GM18519 (cell line): ENCODE data around the gene STARD10.
"Not testable (repeated sequence)": the region's sequence is repeated elsewhere in the genome, so short reads cannot be mapped to it uniquely, and the experiment has no call there.

Source experiments
- ATAC-seq: cut with Tn5 transposase; IDR thresholded peaks from one replicate; pipeline ENCODE4 v1.9.1; 2021; ENCODE audit warnings: mild to moderate bottlenecking, moderate library complexity; ENCODE audit not compliant: unreplicated experiment, low FRiP score

STARD10 gene

DNA sequence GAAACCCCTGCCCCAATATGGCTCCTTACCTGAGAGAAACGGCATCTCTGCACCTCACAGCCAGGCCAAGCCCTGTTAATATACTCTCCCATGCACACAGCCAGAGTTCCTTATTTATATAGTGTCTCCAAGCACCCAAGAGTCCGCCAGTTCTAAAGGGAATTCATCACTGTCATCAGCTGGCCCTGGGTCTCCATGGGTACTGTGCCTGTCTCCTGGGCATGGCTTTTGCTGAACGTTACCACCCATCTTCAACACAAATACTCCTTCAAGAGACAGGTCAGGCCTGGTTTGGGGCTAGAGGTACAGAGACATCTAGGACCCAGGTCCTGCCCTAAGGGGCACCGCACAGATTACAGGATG, 18.7 kb upstream of the STARD10 start:
- no peak for ATAC-seq

DNA sequence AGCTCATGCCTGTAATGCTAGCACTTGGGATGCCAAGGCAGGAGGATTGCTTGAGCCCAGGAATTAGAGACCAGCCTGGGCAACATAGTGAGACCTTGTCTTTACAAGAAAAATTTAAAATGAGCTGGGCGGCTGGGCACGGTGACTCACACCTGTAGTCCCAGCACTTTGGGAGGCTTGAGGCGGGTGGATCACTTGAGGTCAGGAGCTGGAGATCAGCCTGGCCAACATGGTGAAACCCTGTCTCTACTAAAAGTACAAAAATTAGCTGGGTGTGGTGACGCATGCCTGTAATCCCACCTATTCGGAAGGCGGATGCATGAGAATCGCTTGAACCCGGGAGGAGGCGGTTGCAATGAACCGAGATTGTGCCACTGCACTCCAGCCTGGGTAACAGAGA, 17.8 kb upstream of the STARD10 start:
- not testable (repeated sequence) for ATAC-seq

DNA sequence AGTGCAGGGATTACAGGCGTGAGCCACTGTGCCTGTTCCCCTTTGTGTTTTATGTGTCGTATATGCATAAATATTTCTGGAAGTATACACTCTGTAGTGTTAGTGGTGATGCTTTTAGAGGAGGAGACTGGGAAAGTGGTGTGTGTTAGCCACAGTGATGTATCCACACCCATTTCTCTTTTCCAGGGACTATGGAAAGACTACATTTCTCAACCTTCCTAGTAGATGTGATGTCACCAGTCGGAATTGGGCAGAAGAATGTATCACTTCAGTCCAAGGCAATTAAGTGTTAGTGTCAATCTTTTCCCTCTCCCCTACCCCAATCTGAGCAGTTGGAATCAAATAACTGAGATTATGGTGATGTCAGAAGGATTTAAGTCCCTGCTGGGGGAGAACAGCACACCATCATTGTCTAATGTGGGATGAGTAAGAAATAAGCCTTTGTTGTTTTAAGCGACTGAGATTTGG, 14.5 kb upstream of the STARD10 start:
- no peak for ATAC-seq

DNA sequence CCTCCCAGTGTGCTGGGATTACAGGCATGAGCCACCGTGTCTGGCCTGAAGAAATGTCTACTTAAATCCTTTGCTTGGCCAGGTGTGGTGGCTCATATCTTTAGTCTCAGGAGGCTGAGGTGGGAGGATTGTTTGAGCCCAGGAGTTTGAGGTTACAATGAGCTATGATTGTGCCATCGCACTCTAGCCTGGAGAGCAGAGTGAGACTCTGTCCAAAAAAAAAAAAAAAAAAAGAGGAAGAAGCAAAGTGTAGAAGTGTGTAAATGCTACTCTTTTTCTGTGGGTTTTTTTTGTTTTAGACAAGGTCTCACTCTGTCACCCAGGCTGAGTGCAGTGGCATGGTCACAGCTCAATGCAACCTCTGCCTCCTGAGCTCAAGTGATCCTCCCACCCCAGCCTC, 13.9 kb upstream of the STARD10 start:
- ATAC-seq: no peak

DNA sequence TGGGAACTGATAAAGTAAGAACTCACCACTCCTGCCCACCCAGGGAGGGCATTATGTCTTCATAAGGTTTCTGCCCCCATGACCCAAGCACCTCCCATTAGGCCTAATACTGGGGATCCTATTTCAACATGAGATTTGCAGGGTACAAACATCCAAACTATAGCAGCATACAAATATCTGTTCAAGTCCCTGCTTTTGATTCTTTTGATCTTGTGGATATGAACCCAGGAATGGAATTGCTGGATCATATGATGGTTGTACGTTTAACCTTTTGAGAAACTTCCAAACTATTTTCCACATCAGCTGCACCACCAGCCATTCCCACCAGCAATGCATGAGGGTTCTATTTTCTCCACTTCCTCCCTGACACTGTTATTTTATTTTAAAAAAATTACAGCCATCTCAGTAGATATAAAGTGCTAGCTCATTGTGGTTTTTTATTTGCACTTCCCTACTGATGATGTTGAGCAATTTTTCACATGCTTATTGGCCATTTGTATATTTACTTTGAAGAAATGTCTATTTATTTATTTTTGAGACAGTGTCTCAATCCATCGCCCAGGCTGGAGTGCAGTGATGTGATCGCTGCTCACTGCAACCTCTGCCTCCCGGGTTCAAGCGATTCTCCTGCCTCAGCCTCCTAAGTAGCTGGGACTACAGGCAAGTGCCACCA, 13.3 kb upstream of the STARD10 start:
- no peak for ATAC-seq

DNA sequence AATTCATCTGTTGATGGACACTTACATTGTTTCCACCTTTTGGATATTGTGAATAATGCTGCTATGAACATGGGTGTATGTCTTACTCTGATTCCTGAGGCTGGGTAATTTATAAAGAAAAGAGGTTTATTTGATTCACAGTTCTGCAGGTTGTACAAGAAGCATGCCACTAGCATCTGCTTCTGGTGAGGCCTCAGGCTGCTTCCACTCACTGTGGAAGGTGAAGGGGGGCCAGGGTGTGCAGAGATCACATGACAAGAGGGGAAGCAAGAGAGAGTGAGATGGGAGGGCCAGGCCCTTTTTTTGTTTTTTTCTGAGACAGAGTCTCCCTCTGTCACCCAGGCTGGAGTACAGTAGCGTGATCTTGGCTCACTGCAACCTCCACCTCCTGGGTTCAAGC, 12.5 kb upstream of the STARD10 start:
- ATAC-seq: not testable (repeated sequence)

DNA sequence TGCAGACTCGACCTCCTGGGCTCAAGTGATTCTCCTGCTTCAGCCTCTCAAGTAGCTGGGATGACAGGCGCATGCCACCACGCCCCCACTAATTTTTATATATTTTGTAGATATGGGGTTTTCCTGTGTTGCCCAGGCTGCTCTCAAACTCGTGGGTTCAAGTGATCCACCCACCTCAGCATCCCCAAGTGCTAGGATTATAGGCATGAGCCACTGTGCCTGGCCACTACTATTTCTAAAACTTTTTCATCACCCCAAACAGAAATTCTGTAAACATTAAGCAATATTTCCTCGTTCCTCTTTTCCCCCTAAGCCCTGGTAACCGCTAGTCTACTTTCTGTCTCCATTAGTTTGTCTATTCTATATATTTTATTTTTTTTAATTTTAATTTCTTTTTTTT, 11.4 kb upstream of the STARD10 start:
- ATAC-seq: no peak

DNA sequence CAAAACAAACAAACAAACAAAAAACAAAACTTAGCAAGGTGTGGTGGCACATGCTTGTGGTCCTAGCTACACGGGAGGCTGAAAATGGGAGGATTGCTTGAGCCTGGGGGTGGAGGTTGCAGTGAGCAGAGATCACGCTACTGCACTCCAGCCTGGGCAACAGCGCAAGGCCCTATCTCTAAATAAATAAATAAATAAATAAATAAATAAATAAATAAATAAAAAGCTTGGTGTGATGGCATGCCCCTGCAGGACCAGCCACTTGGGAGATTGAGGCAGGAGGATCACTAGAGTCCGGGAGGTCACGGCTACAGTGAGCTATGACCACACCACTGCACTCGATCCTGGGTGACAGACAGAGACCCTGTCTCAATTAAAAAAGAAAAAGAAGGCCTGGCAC, 9.0 kb upstream of the STARD10 start:
- ATAC-seq: no peak

DNA sequence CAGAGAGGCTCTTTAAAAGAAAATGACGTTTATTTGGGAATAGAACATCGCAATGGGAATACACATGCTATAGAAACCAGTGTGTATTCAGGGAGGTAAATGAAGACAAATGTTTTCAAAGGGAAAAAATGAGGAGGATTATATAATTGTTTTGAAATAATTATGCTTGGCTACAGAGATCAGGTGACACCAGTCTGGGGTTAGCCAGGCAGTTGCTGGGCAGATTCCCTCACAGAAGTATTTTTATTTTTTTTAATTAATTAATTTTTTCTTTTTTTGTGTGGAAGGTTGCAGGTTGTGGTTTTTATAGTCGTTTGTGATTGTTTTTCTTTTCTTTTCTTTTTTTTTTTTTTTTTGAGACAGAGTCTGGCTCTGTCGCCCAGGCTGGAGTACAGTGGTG, 5.6 kb upstream of the STARD10 start:
- no peak for ATAC-seq

DNA sequence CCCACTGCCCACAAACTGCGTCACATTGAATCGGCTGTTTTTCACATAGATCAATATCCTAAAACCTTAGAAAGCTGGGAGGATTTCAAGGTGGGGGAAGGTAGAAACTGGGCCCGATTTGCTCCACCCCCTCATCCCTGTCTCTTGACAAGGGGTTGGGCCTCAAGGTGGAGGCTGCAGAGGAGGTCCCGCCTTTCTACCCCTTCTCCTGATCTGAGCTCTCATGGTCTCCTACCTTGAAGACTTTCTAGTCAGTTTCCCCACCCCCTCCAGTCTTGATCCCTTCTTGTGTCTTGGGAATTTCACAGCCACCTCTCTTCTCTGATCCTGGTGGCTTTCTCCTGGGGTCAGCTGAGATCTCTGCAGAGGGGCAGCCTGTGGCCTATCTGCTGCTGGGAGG, 4.5 kb upstream of the STARD10 start:
- ATAC-seq: no peak

DNA sequence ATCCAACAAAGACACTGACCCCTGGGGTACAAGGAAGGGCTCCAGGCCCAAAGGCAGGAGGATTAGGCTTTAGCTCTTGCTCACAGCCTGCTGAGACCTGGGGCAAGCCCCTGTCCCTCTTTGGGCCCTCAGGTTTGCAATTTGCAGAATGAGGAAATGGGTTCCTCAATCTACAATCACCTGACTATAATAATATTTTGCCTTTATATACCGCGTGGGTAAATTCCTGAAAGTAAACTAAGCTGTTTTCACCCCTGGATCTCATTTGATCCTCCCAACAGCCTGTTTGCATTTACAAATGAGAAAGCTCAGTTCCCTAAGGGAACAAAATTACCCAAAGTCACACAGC, 797 bp downstream of the STARD10 start:
- no peak for ATAC-seq

DNA sequence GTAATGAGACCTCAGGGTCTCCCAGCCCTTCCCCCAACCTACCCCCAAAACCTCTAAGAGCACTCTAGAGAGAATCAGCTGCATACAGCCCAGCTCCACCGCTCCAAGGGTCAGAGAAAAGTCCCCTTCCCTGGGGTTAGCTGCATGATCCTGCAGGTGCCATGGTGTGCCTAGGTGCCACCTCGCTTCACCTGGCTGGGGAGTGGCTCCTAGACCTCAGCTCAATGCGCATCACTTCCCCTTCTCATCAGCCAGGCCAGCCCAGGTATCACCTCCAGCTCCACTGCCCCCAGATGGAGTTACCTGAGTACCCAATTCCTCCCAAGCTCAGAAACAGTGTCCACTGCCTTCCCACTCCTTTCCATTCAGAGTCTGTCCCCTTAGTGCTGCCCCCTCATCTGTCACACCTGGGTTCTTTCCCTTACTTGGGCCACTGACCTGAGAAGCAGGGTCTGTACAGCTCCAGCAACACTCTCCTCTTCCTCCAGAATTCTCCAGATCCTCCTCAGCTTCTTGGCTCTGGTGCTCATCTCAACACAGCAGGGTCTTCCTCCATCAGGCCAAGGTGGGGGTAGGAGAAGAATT, 1.3 kb downstream of the STARD10 start:
- no peak for ATAC-seq

DNA sequence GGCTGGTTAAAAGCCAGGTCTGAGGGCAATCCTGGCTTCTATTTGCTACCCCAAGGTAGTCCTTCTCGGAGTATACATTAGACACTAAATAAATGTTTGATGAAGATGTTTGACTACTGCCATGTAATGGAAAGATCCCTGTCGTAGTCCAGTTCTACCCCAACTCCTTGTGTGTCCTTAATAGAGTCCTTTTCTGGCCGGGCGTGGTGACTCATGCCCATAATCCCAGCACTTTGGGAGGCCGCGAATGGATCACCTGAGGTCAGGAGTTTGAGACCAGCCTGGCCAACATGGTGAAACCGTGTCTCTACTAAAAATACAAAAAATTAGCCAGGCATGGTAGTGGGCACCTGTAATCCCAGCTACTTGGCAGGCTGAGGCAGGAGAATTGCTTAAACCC, 2.6 kb downstream of the STARD10 start:
- not testable (repeated sequence) for ATAC-seq

DNA sequence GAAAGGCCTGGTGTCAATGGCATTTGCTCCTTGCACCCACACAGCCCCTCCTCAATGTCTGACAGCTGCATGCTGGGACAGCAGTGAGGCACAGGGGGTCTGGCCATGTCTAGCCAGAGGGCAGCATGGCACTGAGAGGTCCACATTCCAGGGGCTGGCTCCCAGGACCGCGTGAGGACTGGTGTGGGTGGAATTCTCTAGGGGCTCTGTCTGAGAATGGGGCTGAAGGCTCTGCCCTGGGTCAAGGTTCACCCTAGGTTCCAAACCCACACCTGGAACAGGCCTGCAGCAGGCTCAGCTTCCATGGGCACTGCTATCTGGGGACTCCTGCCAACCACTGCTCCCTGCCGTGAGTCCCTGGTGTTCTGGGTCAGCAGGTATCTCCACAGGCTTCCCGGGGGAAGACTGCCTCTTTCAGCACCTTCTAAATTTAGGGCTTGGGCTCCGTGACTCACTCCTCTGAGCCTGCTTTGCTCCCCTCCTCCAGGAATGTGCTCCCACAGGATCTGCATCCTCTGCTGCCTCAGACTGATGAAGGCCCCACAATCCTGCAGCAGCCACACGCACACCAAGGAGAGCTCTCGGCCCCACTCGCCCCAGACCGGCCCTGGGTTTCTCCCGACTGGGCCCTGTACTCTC, 4.2 kb downstream of the STARD10 start:
- no peak for ATAC-seq

DNA sequence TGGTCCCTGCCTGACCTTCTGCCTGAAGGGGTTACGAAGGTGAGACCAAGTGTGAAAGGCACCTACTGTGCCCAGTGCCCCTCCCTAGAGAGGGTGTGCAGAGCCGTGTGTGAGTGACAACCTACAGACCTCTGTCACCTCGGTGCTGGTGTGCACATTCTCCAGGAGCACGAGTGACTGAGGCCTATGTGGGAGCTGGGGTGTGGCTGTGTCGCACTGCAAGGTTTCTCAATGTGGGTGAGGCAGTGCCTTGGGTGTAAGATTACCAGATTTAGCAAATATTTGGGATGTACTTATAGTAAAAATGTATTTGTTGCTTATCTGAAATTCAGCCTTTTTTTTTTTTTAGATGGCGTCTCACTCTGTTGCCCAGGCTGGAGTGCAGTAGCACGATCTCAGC, 5.6 kb downstream of the STARD10 start:
- ATAC-seq: no peak

DNA sequence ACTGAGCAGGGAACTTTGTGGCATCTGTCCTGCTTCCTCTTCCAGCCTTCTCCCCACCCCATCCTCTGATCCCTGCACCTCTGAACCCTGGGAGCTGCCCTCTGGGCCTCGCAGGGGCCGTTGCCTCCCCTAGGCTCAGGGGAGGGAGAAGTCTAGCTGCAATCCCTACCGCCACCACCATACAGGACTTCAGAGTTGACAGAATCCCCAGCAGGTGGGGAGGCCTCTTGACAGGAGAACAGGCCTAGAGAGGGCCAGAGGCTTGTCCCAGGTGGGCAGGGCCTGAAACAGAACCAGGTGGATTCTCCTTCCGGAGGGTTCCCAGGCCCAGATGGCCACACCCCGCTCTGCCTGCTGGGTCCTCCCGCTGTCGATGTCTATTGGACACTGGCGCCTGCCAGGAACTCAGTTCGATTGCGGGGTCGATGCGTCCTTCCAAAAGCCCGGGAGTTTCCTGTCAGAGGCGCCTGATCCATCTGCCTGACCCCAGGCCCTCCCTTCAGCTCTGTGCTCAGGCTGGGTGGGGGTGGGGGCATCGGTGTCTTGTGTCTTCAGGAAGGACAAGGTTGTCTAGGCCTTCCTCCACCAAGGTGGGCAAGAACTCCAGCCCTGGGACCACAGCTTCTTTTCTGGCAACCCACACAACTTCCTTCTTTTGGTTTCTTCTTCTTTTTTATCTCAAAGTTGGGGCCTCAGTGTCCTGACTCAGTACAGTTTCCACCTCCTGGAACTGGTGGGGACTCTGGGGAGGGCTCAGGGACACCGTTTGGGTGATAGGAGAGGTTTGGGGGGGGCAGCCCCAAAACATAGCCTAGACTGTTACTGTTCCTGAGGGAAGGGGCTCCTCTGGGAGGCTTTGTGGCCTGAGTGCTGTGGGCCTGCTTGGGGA, 6.4 kb downstream of the STARD10 start:
- no peak for ATAC-seq

DNA sequence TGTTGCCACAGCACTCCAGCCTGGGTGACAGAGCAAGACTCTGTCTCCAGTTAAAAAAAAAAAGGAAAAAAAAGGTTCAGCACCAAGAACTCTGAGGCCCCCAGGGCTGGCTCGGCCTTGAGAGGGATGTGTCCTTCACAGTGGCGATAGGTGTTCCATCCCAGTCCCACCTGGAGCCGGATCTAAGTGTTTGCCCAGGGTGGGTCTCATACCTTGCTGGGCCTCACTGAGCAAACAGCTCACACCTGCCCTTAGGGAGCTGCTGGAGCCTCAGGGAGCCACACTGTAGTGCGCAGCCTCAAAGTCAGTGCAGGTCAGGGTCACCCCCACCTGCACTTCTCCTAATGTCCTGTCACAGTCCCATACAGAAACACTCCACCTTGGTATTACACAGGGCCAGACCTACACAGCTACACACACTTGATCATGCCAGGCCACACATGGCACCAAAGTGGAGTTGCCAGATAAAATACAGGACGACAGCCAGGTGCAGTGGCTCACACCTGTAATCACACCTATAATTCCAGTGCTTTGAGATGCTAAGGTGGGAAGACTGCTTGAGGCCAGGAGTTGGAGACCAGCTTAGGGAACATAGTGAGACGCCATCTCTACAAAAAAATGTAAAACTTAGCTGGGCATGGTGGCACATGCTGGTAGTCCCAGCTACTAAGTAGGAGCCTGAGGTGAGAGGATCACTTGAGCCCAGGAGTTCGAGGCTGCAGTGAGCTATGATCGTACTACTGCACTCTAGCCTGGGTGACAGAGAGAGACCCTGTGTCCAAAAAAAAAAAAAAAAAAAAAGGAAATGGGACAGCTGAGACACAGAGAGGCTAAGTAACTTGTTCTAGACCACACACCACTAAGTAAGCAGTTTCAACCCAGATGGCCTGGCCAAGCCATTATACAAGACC, 7.3 kb downstream of the STARD10 start:
- ATAC-seq: no peak

DNA sequence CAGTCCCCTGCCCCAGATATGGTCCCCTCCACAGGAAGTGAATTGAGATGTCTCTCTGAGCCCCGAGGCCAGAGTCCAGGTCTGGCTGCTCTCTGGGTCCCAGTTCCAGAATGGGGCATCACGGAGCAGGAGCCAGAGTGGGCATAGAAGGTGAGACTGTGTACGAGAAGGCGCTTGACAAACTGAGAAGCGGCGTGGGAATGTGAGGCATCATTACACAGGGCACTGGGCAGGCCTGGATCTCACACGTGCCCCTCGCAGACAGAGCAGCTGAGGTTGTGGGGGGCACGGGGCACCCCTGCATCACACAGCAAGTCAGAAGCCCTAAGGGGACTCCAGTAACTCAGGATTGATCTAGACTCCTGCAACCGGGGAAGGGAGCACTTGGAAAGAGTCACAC, 9.2 kb downstream of the STARD10 start:
- ATAC-seq: no peak

DNA sequence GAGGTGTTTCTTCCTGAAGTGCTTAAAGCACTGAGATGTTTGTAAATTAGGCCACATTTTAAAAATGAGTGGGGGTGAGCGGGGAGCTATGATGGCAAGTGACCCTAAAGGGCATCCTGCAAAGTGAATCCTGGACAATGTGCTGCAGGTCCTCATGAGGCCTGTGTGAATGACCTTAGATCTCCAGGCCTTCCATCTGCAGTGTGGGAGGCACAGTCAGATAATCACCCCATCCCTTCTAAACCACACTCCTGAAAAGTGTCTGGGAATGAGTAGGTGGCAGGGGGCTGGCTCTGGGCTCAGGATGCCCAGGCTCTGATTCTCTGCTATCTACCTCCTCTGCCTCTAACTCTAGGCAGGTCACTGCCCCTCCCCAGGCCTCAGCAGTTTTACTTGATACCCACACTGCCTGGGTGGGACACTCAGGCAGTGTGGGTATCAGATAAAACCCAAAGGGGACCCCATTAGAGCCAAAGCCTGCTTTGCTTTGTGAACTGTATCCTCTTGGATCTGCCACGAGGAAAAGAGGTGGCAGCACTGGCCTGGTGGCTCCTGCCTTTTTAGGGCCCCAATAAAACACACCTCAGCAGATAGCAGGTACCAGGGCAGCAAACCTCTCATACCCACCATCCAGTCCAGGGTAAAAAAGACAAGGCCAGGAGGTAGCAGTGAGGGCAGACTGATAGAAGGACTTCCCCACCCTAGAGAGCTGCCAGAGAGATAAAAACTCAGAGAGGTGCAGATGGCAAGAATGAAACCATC, 10.5 kb downstream of the STARD10 start:
- no peak for ATAC-seq
